Fibroblast of lung (primary cell): ENCODE measurements around the gene U2AF1L4. TPM values are rescaled to one million over a fixed set of nuclear protein-coding genes. Genes with fewer than 3 reads are reported as not detected.

ENCODE experiments used
- DNase-seq, 2 donors: peaks; one replicate each; pipeline versions ENCODE4 v3.0.0 to v3.0.0-alpha.2; 2010; ENCODE audit warnings: low read depth in 2 of 2
- H2AFZ ChIP-seq: 2 replicates; pipeline ENCODE4 v1.5.1; 2012; ENCODE audit warnings: low read length, control low read depth, inconsistent platforms
- H3K27ac ChIP-seq: 2 replicates; pipeline ENCODE4 v1.5.1; 2011; ENCODE audit warnings: low read length, control low read depth; ENCODE audit not compliant: insufficient read depth
- H3K27me3 ChIP-seq: 2 replicates; pipeline ENCODE4 v1.5.1; 2011; ENCODE audit warnings: mild to moderate bottlenecking, low read length; ENCODE audit not compliant: control insufficient read depth, insufficient read depth
- H3K36me3 ChIP-seq: 2 replicates; pipeline ENCODE4 v1.5.1; 2011; ENCODE audit warnings: low read length; ENCODE audit not compliant: control insufficient read depth, insufficient read depth
- H3K4me1 ChIP-seq: 2 replicates; pipeline ENCODE4 v1.5.1; 2011; ENCODE audit warnings: low read length; ENCODE audit not compliant: control insufficient read depth, insufficient read depth; ENCODE audit errors: extremely low read depth
- H3K4me2 ChIP-seq: 2 replicates; pipeline ENCODE4 v1.5.1; 2011; ENCODE audit warnings: low read length, control low read depth; ENCODE audit not compliant: insufficient read depth; ENCODE audit errors: extremely low read depth
- H3K4me3 ChIP-seq, 4 experiments: fragments of 200-600 bp in 1 of 4; sonication (generic) in 1 of 4; replicated peaks in 1 of 4; 2 replicates each; pipeline ENCODE4 v1.5.1; 2011 to 2016; ENCODE audit warnings: low read length in 4 of 4, low read depth in 3 of 4, mild to moderate bottlenecking in 3 of 4, control low read depth in 2 of 4, inconsistent platforms in 1 of 4, mixed read lengths in 1 of 4; ENCODE audit not compliant: insufficient read depth in 1 of 4; ENCODE audit errors: control extremely low read depth in 1 of 4
- H3K79me2 ChIP-seq: 2 replicates; pipeline ENCODE4 v1.5.1; 2012; ENCODE audit warnings: mild to moderate bottlenecking, low read length, inconsistent platforms; ENCODE audit not compliant: control insufficient read depth, insufficient read depth
- H3K9ac ChIP-seq: 2 replicates; pipeline ENCODE4 v1.5.1; 2011; ENCODE audit warnings: mild to moderate bottlenecking, low read length, control low read depth; ENCODE audit not compliant: insufficient read depth
- H3K9me3 ChIP-seq: 2 replicates; pipeline ENCODE4 v1.5.1; 2012; ENCODE audit warnings: low read depth, low read length; ENCODE audit not compliant: control insufficient read depth, insufficient read depth
- H4K20me1 ChIP-seq: 2 replicates; pipeline ENCODE4 v1.5.1; 2011; ENCODE audit warnings: low read length; ENCODE audit not compliant: control insufficient read depth, insufficient read depth; ENCODE audit errors: extremely low read depth
- EZH2 ChIP-seq: IDR thresholded peaks from 2 replicates; pipeline ENCODE4 v1.5.1; 2012; ENCODE audit warnings: low read length, control low read depth, mild to moderate bottlenecking; ENCODE audit errors: missing control alignments
- polyA plus RNA-seq, 2 donors: library from polyadenylated mRNA; depleted of rRNA in 1 of 2; stranded (reverse) in 1 of 2; unstranded in 1 of 2; fragments of >200 nt; gene quantifications; 2 replicates each; pipeline ENCODE4 v1.2.1, GENCODE V29; 2011 to 2012; ENCODE audit warnings: missing spikeins in 1 of 2
- total RNA-seq: library from RNA; depleted of rRNA; stranded (reverse); fragments of >200 nt; gene quantifications from 2 replicates; pipeline ENCODE4 v1.2.1, GENCODE V29; 2014
- TF ChIP-seq, protein P1 (sequence below), 2 donors: IDR thresholded peaks in 1 of 2; conservative IDR thresholded peaks in 1 of 2; 1 replicate in 1 of 2; 2 replicates in 1 of 2; pipeline ENCODE4 v1.5.1; 2011 to 2012; ENCODE audit warnings: low read length in 2 of 2, control low read depth in 1 of 2, inconsistent platforms in 1 of 2, low read depth in 1 of 2, mild to moderate bottlenecking in 1 of 2

The U2AF1L4 gene
- total and polyA plus RNA-seq, 2 donors (not counting 1 experiment from before 2014, with no cell fraction given): 9.1 to 11.9 TPM

DNA sequence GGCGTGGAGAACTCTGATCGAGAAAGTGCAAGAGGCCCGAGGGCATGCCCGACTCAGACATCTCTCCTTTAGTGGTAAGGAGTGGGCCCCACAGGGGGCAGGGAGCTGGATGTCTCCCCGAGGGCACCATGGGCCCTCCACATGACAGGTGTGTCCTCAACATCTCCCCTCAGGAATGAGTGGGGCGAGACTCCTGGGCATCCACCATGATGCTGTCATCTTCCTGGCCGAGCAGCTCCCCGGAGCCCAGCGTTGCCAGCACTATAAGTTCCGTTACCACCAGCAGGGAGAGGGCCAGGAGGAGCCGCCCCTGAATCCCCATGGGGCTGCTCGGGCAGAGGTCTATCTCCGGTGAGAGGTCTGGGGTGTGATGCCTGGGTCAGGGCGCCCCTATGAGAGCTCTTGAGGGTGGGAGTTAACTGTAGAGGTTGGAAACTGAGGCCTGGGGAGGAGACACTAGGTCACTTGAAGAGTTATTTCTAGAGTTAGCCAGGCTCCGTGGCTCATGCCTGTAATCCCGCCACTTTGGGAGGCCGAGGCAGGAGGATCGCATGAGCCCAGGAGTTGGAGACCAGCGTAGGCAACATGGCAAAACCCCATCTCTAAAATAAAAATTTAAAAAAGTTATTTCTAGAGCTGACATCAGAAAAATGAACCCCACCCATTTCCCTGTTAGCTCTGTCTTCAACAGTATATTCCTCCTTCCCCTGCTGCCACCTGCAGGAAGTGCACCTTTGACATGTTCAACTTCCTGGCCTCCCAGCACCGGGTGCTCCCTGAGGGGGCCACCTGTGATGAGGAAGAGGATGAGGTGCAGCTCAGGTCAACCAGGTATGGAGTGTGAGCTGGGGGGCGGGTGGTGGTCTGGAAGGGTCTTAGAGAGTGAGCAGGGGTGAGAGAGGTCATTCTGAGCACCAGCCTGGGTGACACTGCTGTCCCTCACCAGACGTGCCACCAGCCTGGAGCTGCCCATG is 8.0 kb downstream of the U2AF1L4 start:
- peaks cover 32% of the 10 kb centered on the region for H3K36me3 ChIP-seq
- no peak overlapping the region for H3K9ac ChIP-seq
- no peaks in the 10 kb centered on the region for H3K79me2 ChIP-seq
- no peak overlapping the region for H3K4me2 ChIP-seq
- no peaks in the 10 kb centered on the region for H3K9me3 ChIP-seq
- no peaks in the 10 kb centered on the region for H3K27me3 ChIP-seq
- no peak overlapping the region for H2AFZ ChIP-seq
- H3K27ac ChIP-seq: no peak overlapping the region
- H3K4me3 ChIP-seq: no peak overlapping the region
- H3K4me1 ChIP-seq: peaks cover 6% of the 10 kb centered on the region
- TF ChIP-seq, protein P1, sequence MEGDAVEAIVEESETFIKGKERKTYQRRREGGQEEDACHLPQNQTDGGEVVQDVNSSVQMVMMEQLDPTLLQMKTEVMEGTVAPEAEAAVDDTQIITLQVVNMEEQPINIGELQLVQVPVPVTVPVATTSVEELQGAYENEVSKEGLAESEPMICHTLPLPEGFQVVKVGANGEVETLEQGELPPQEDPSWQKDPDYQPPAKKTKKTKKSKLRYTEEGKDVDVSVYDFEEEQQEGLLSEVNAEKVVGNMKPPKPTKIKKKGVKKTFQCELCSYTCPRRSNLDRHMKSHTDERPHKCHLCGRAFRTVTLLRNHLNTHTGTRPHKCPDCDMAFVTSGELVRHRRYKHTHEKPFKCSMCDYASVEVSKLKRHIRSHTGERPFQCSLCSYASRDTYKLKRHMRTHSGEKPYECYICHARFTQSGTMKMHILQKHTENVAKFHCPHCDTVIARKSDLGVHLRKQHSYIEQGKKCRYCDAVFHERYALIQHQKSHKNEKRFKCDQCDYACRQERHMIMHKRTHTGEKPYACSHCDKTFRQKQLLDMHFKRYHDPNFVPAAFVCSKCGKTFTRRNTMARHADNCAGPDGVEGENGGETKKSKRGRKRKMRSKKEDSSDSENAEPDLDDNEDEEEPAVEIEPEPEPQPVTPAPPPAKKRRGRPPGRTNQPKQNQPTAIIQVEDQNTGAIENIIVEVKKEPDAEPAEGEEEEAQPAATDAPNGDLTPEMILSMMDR (conservative IDR thresholded peaks at IDR 0.05 in 1 of 2, IDR thresholded peaks at IDR 0.05 in 1 of 2; ENCODE audit: low read depth in 1 of 2, low read length in 2 of 2): peak in 1 of 2 donors; percentile 9
- TF ChIP-seq EZH2: no peak
- no peak for DNase-seq
- no peaks in the 10 kb centered on the region for H4K20me1 ChIP-seq

DNA sequence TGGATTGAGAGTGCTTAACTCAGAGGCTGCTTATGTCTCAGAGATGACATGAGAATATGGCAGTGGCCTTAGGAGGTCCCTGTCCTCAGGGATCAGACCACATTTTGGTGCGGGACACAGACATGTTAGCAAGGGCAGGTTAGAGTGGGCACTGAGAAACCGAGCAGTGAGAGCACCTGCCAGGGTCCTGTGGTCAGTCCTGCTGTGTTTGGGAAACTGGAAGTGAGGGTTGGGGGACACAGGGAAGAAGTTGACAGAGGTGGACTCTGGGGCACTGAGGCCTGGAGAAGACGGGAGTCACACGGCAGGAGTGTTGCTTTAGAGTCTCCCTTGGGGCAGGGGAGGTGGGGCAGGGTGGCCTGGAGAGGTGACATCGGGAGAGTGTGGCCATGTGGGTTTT is 10.3 kb downstream of the U2AF1L4 start:
- H2AFZ ChIP-seq: no peak overlapping the region
- H3K79me2 ChIP-seq: no peaks in the 10 kb centered on the region
- H3K4me2 ChIP-seq: no peak overlapping the region
- no peak for DNase-seq
- H3K9ac ChIP-seq: no peak overlapping the region
- H4K20me1 ChIP-seq: no peaks in the 10 kb centered on the region
- H3K9me3 ChIP-seq: no peaks in the 10 kb centered on the region
- H3K36me3 ChIP-seq: peaks cover 48% of the 10 kb centered on the region
- no peak for TF ChIP-seq EZH2
- TF ChIP-seq, protein P1 (conservative IDR thresholded peaks at IDR 0.05 in 1 of 2, IDR thresholded peaks at IDR 0.05 in 1 of 2; ENCODE audit: low read depth in 1 of 2, low read length in 2 of 2): no peak
- no peak overlapping the region for H3K4me3 ChIP-seq
- peaks cover 1% of the 10 kb centered on the region for H3K4me1 ChIP-seq
- H3K27ac ChIP-seq: no peak overlapping the region
- no peaks in the 10 kb centered on the region for H3K27me3 ChIP-seq

DNA sequence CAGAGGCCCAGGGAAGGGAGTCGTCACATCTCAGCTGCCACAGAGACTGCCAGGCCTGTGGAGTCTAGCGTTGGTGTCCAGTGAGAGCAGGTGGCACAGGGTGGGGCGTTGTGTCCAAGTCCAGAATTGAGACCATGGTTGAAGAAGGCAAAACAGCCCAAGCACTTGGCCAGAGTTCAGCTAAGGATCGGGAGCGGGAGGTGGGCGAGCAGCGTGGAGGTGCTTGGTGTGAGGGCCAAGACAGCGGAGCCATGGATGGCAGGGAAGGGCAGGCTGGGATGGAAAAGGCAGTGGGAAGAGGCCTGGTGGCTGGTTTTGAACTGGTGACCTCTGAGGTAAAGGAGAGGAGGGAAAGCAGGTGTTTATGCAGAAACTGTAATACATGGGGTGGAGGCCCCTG is 10.9 kb downstream of the U2AF1L4 start:
- Histone ChIP-seq H3K9ac (no peak overlapping the region), H3K4me3 (no peak overlapping the region), H3K4me1 (no peaks in the 10 kb centered on the region), H3K36me3 (peaks cover 53% of the 10 kb centered on the region), H3K9me3 (no peaks in the 10 kb centered on the region), H3K79me2 (no peaks in the 10 kb centered on the region), H3K4me2 (no peak overlapping the region), H4K20me1 (no peaks in the 10 kb centered on the region), H2AFZ (no peak overlapping the region), H3K27ac (no peak overlapping the region), H3K27me3 (no peaks in the 10 kb centered on the region)
- TF ChIP-seq EZH2: no peak
- TF ChIP-seq, protein P1 (conservative IDR thresholded peaks at IDR 0.05 in 1 of 2, IDR thresholded peaks at IDR 0.05 in 1 of 2; ENCODE audit: low read depth in 1 of 2, low read length in 2 of 2): no peak
- no peak for DNase-seq
